Breast epithelium (tissue), 4 donors: ENCODE results near the gene CNDP1. TPM values are rescaled to one million over a fixed set of nuclear protein-coding genes. Genes with fewer than 3 reads are reported as not detected.

ENCODE experiments used
- DNase-seq, 2 donors: peaks; one replicate each; pipeline ENCODE4 v3.0.0-alpha.2; 2019; ENCODE audit warnings: low spot score in 2 of 2
- H3K27ac ChIP-seq, 2 donors: fragments of 200-600 bp; sonication (generic) in 1 of 2; one replicate each; pipeline ENCODE4 v1.5.1; 2016 to 2019; ENCODE audit warnings: mild to moderate bottlenecking in 1 of 2
- H3K27me3 ChIP-seq, 2 donors: fragments of 200-600 bp; sonication (generic) in 1 of 2; one replicate each; pipeline versions ENCODE4 v1.5.1 to v1.6.0; 2017 to 2019; ENCODE audit warnings: control low read depth in 1 of 2, mild to moderate bottlenecking in 1 of 2
- H3K36me3 ChIP-seq: fragments of 200-600 bp; one replicate; pipeline ENCODE4 v1.5.1; 2019
- H3K4me1 ChIP-seq, 2 donors: fragments of 200-600 bp; sonication (generic); one replicate each; pipeline ENCODE4 v1.5.1; 2016 to 2019; ENCODE audit warnings: control low read depth in 1 of 2
- H3K4me3 ChIP-seq, 3 donors: fragments of 200-600 bp; sonication (generic); 1 replicate in 2 of 3; 2 replicates in 1 of 3; pipeline ENCODE4 v1.5.1; 2016 to 2019; ENCODE audit warnings: mild to moderate bottlenecking in 3 of 3, moderate library complexity in 2 of 3
- H3K9me3 ChIP-seq, 2 donors: fragments of 200-600 bp; sonication (generic) in 1 of 2; one replicate each; pipeline ENCODE4 v1.5.1; 2016 to 2019; ENCODE audit warnings: control low read depth in 1 of 2
- CTCF ChIP-seq, 3 donors: fragments of 450-650 bp; IDR thresholded peaks; one replicate each; pipeline ENCODE4 v1.5.1; 2016 to 2017; ENCODE audit warnings: antibody characterized with exemption in 3 of 3, mild to moderate bottlenecking in 3 of 3, moderate library complexity in 3 of 3
- POLR2A ChIP-seq: fragments of 450-650 bp; IDR thresholded peaks from one replicate; pipeline ENCODE4 v1.6.1; 2016; ENCODE audit warnings: antibody characterized with exemption, mild to moderate bottlenecking, moderate library complexity
- POLR2AphosphoS5 ChIP-seq, 3 donors: sonication (generic); formaldehyde crosslinking; IDR thresholded peaks; one replicate each; pipeline ENCODE4 v1.6.1; 2017; ENCODE audit warnings: antibody characterized with exemption in 3 of 3
- intact Hi-C: fragments of 100-400 bp; cut with DNase I; formaldehyde crosslinking; loops from one replicate; pipeline ENCODE4 v1.15.1; 2023; ENCODE audit warnings: low total_unique reads
- total RNA-seq, 3 donors: library from RNA; depleted of rRNA; stranded (reverse); fragments of >200 nt; gene quantifications; one replicate each; pipeline ENCODE4 v1.1.0, GENCODE V29; 2016

Gene CNDP1
- total RNA-seq, 3 donors from 2014 or later, result 0.33 TPM; not detected in 2

- Histone ChIP-seq H3K27me3 (no peaks in the 10 kb centered on the region), H3K4me3 (no peak overlapping the region), H3K27ac (no peak overlapping the region), H3K36me3 (no peaks in the 10 kb centered on the region), H3K4me1 (no peaks in the 10 kb centered on the region), H3K9me3 (no peaks in the 10 kb centered on the region)
- no peak for DNase-seq
- intact Hi-C loops, result no loop called here
- TF ChIP-seq POLR2A (no peak), CTCF (IDR thresholded peaks at IDR 0.05) (no peak), POLR2AphosphoS5 (IDR thresholded peaks at IDR 0.05) (no peak)
Observed at GRCh38 chr18:74489676-74490075, 44.6 kb upstream of the CNDP1 start.

GRCh38 chr18:74492259-74492658 lies 42.0 kb upstream of the CNDP1 start:
- Histone ChIP-seq H3K9me3 (no peaks in the 10 kb centered on the region), H3K36me3 (no peaks in the 10 kb centered on the region), H3K27me3 (no peaks in the 10 kb centered on the region), H3K27ac (no peak overlapping the region), H3K4me3 (no peak overlapping the region), H3K4me1 (no peaks in the 10 kb centered on the region)
- DNase-seq, result no peak
- TF ChIP-seq POLR2A (no peak), POLR2AphosphoS5 (IDR thresholded peaks at IDR 0.05) (no peak), CTCF (IDR thresholded peaks at IDR 0.05) (no peak)
- intact Hi-C loops, result no loop called here

- TF ChIP-seq POLR2A (no peak), CTCF (IDR thresholded peaks at IDR 0.05) (peak in 2 of 3 donors; percentile 37 to 60)
- Histone ChIP-seq H3K4me3 (no peak overlapping the region), H3K27me3 (no peaks in the 10 kb centered on the region), H3K4me1 (no peaks in the 10 kb centered on the region), H3K9me3 (no peaks in the 10 kb centered on the region), H3K27ac (no peak overlapping the region), H3K36me3 (no peaks in the 10 kb centered on the region)
- intact Hi-C loops, result loop anchor here (2.0 kb wide), 1 partner anchor 53 kb away; no protein-coding TSS in a partner anchor
- no peak for DNase-seq
Observed at GRCh38 chr18:74493689-74494088, 40.6 kb upstream of the CNDP1 start.

GRCh38 chr18:74494514-74494913 lies 39.8 kb upstream of the CNDP1 start:
- no peaks in the 10 kb centered on the region for H3K27me3 ChIP-seq
- no peak for TF ChIP-seq POLR2A
- TF ChIP-seq POLR2AphosphoS5 (IDR thresholded peaks at IDR 0.05), result no peak
- no peak for TF ChIP-seq CTCF (IDR thresholded peaks at IDR 0.05)
- no peaks in the 10 kb centered on the region for H3K9me3 ChIP-seq
- H3K4me1 ChIP-seq, result no peaks in the 10 kb centered on the region
- no peak overlapping the region for H3K4me3 ChIP-seq
- H3K36me3 ChIP-seq, result no peaks in the 10 kb centered on the region
- intact Hi-C loops, result loop anchor here (2.0 kb wide), 1 partner anchor 52 kb away; no protein-coding TSS in a partner anchor
- no peak for DNase-seq
- no peak overlapping the region for H3K27ac ChIP-seq

- peak within 1 kb of the TSS; percentile 78 to 92 (median 89) for H3K4me3 ChIP-seq
- H3K9me3 ChIP-seq, result no peaks in the 10 kb centered on the region
- H3K36me3 ChIP-seq, result no peaks in the 10 kb centered on the region
- no peaks in the 10 kb centered on the region for H3K27me3 ChIP-seq
- no peaks in the 10 kb centered on the region for H3K4me1 ChIP-seq
- intact Hi-C loops, result loop anchor here (2.0 kb wide), 1 partner anchor 51 kb away; no protein-coding TSS in a partner anchor
- peak; percentile 100 for DNase-seq
- TF ChIP-seq POLR2A (peak; percentile 81), CTCF (IDR thresholded peaks at IDR 0.05) (no peak), POLR2AphosphoS5 (IDR thresholded peaks at IDR 0.05) (peak; percentile 51 to 89 (median 78))
- H3K27ac ChIP-seq, result peak within 1 kb of the TSS; percentile 97 to 98
Observed at GRCh38 chr18:74495581-74496507, 38.5 kb upstream of the CNDP1 start, which contains the start of gene CNDP2. TSS of gene CNDP2 (plus strand) at chr18:74496363. CDS start at chr18:74499974, 3,611 bp downstream.
